HG03103 (cell line): Measurements from ENCODE around the gene RNF17.
"Not testable (repeated sequence)": the region's sequence is repeated elsewhere in the genome, so short reads cannot be mapped to it uniquely, and the experiment has no call there.

Source experiments
- ATAC-seq: cut with Tn5 transposase; IDR thresholded peaks from one replicate; pipeline ENCODE4 v1.9.1; 2021; ENCODE audit warnings: low read depth; ENCODE audit not compliant: unreplicated experiment

RNF17 gene

GRCh38 chr13:24744247-24744646 lies 19.7 kb upstream of the RNF17 start:
- no peak for ATAC-seq

GRCh38 chr13:24745516-24745860 lies 18.5 kb upstream of the RNF17 start:
- ATAC-seq: no peak

DNA sequence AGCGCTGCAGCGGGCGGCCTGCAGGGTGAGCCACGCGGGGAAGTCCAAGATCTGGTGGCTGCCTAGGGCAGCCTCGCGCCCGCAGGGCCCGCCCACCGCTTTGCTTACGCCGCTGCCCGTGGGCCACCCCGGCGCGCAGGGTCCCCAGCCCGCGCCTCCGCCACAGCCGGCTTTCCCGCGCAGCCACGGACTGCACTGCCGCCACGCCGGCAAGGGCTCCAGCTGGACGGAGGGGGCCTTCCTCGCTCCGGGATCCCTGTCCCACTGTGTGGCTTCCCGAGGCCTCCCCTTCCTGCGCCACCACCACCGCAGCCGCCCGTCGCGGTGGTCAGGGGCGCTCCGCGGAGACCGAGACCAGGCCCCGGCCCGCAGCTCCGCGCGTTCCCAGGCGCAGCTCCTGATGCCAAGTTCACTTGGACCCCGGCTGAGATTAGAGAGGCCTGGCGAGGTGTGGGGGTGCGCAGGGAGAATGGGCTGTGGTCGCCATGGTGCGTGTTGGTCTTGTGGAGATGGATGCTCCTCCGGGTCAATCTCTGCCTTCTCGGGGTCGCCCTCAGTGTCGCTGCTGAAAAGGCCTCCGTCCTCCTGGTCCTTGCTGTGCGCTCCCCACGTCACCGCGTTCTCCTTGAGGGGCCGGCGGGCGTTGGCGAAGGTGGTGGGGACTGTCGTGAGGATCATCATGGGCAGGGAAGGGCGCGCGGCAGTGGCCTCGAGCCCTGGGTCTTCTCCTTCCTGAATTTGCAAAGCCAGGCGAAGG lies 17.9 kb upstream of the RNF17 start:
- ATAC-seq: no peak

DNA sequence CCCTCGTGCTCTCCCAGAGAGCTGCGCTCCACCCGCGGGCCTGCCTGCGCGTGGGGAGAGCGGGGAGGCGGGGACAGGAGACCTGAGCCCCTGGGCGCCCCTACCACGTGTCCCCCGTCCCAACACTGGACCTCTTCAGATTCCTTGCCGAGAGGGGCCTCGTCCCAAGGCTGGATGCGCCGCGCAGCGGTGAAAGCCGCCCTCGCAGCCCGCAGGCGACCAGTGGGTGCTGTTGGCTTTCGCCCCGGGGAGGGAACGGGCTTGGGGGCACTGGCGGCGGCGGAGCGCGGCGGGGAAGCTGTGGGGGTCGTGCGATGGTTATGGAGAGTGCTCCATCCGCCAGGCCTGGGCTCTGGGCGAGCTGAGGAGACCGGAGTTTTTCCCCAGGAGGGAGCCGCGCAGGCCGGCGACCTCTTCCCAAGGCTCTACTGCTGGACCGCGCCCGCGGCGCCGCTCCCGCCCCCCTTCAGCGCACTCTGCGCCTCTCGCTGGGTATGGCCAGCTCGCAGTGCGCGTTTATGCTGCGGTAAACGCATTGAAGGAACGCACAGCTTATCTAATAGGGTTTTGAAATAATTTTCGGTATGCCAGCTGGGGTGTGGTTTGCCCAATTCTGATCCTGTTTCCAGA lies 17.2 kb upstream of the RNF17 start:
- ATAC-seq: no peak

DNA sequence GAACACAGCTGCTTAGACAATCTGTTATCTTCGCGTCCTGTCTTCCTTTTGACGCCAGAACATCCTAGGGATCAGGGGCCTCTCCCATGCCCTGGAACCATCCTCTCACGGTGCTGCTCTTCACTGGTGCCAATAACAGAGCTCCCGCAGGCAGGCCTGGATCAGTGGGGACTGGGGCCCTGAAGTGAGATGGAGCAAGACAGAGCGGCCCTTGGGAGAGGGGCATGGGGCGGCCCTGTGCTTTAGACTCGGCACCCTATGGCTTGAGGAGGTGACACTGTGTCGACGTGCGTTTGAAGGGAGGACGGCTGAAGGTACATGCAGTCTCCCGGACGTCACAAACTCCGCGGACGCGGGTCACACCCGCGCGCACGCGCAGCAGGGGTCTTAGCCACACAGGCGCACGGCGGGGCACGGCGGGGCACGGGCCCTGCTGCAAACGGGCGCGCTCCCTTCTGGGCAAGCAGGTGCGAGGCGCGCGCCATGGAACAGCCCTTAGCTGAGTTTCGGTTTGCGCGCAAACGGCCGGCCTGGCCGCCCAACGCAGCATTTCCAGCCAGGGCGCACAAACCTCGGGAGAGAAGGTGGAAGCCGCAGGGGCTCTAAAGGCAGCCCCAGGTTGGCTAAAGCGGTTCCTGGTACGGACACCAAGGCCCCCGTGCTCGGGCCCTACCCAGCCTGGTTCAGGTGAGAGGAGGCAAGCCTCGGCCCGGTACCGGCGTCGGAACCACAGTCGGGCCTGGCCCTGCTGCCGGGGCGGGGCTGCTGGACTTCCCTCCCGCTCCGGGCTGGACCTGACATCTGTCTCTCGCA lies 16.5 kb upstream of the RNF17 start:
- no peak for ATAC-seq

- ATAC-seq: no peak
These were observed 15.9 kb upstream of the RNF17 start for GRCh38 chr13:24748061-24748400.

- ATAC-seq: no peak
These were observed 4.8 kb upstream of the RNF17 start for GRCh38 chr13:24759197-24759596.

DNA sequence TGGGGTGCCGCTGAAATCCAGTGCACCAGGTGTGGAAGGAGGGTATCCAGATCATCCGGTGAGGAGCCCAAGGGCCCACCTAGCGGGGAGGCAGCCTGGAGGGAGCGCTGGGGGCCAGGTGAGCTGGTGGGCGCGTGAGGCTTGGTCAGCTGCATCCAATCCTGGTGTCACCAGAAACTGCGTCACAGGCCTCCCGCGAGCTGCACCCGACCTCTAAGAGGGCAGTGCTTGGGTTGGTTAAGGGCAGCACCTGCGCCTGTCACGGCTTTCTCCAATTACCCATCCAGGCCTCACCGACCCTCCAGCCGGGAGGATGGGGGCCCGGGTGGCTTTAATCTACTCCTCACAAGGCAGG lies 284 bp downstream of the RNF17 start:
- no peak for ATAC-seq

DNA sequence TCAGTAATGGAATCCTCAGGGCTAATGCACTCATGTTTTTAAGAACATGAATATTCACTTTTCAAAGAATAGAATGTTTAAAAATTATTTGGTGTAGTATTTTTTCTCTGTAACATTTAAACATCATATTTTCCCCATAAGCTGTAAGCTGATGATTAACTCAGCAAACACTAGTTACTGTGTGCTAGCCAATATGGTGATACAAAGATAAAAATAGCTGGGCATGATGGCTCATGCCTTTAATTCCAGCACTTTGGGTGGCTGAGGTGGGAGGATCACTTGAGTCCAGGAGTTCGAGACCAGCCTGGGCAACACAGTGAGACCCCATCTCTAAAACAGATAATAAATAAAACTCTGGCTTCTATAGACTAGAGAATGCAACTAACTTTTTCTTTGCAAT lies 13.2 kb downstream of the RNF17 start:
- no peak for ATAC-seq

- no peak for ATAC-seq
These were observed 20.4 kb downstream of the RNF17 start for GRCh38 chr13:24784319-24784718.

DNA sequence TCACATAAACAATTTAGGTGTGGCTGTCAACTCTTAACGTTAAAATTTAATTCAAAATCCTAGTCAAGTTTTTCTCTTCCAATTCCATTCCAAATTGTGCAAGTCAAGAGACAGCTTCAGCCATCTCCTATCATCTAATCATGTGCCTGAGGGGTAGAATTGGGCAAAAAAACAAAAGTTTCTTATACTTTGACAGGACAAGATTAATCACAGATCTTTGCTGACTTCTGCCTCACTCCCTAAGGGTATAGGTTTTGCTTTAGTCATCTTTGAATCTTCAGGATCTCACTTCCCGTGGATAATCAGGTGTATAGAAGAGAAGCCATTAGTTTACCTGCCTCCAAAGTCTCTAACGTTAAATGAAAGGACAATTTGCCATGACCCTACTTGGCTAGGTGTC lies 24.6 kb downstream of the RNF17 start:
- no peak for ATAC-seq

DNA sequence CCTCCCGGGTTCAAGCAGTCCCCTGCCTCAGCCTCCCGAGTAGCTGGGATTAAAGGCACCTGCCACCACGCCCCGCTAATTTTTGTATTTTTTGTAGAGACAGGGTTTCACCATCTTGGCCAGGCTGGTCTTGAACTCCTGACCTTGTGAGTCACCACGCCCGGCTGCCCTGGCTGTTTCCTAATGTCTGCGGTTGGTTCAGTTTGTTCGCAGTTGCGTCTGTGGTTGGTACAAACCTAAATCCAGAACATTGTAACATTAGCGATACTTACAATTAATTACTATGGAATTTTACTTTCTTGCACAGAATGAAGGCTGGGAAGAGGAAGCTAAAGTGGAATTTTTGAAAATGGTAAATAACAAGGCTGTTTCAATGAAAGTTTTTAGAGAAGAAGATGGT lies 38.1 kb downstream of the RNF17 start:
- ATAC-seq: no peak

- no peak for ATAC-seq
These were observed 57.2 kb downstream of the RNF17 start for GRCh38 chr13:24821207-24821606.

DNA sequence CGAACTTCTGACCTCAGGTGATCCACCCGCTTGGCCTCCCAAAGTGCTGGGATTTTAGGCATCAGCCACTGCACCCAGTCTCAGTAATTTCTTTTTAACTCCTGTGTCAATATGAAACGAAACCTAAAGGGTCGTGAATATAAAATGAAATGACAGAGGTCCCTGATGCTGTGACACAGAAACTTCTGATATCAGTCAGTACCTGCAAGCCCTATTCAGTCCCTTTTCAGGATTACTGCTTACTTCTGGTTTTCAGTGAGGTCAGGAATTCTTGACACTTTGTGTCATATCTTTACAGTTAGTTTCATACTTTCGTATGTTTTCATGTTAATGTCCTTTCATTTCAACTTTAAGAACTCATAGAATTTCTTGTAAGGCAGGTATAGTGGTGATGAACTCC lies 58.7 kb downstream of the RNF17 start:
- ATAC-seq: no peak

DNA sequence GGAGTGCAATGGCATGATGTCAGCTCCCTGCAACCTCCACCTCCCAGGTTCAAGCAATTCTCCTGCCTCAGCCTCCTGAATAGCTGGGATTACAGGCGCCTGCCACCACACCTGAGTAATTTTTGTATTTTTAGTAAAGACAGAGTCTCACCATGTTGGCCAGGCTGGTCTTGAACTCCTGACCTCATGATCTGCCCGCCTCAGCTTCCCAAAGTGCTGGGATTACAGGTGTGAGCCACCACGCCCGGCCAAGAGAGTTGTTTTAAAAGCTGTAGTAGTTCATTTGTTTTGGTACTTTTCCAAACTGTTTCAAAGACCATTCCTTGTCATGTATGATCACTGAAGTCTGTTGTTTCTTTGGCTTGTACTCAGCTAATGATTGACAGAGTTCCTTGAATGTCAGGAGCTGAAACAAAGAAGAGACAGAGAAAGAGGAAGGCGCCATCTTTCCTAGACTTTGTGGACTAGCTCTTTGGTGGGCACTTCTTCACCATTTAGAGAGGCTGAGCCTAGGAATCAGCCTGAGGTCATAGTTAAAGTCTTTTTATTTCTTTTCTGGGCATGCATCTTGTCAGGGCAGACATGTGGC lies 59.2 kb downstream of the RNF17 start:
- ATAC-seq: not testable (repeated sequence)

GRCh38 chr13:24827799-24828198 lies 63.8 kb downstream of the RNF17 start:
- no peak for ATAC-seq

DNA sequence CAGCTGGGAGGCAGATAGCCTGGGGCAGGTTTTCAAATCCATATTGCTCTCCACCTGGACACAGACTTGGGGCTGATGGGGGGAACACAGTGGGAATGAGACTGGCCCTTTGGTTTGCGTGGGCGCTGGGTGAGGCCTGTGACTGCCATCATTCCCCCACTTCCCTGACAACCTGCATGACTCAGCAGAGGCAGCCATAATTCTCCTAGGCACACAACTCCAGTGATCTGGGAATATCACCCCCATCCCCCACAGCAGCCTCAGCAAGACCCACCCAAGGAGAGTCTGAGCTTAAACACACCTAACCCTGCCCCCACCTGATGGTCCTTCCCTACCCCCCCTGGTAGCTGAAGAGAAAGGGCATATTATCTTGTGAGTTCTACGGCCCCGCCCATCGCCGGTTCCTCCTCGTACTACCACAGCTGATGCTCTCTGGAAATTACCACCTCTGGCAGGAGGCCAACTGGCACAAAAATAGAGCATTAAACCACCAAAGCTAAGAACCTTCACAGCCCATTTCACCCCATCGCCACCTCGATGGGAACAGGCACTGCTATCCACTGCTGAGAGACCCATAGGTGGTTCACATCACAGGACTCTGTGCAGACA lies 71.0 kb downstream of the RNF17 start:
- ATAC-seq: no peak

- ATAC-seq: not testable (repeated sequence)
These were observed 73.6 kb downstream of the RNF17 start for GRCh38 chr13:24837528-24837927.

GRCh38 chr13:24842549-24843274 lies 78.7 kb downstream of the RNF17 start:
- ATAC-seq: no peak

DNA sequence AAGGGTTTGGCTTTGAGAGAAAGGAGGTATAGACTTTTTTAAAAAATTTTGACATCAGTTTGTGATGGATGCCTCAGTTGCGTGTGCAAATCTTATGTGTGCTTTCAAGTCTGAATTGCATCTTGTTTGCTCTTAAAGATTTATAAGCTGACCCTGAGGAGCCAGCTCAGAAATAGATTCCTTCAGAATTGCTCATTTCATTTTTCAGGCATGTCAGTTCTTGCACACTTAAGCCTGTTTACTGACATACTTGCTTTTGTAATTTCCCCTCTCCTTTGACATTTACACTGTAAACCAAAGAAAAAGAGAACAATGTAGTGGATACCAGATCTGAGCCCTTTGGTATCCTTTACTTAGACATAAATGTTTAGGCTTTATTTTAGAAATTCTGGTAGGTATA lies 87.6 kb downstream of the RNF17 start:
- no peak for ATAC-seq
